Raji (cell line): ENCODE data around the gene CPLX3.

Source experiments
- POLR2A ChIP-seq: IDR thresholded peaks from 2 replicates; pipeline ENCODE4 v1.6.1; 2011; ENCODE audit warnings: low read depth, low read length, control low read depth; ENCODE audit not compliant: insufficient read depth

CPLX3 gene

GRCh38 chr15:74842581-74843444 lies 16.4 kb downstream of the CPLX3 start, which contains the start of gene ULK3:
ULK3 (minus strand) TSS chr15:74843156; CDS start chr15:74843105, 51 bp downstream.
- peak; percentile 68 for TF ChIP-seq POLR2A

GRCh38 chr15:74843445-74843828 lies 17.0 kb downstream of the CPLX3 start:
- no peak for TF ChIP-seq POLR2A

GRCh38 chr15:74843891-74844299 lies 17.5 kb downstream of the CPLX3 start:
- no peak for TF ChIP-seq POLR2A

- TF ChIP-seq POLR2A = no peak
Measured at GRCh38 chr15:74844319-74845207, 18.1 kb downstream of the CPLX3 start.

GRCh38 chr15:74845208-74845568 lies 18.8 kb downstream of the CPLX3 start:
- TF ChIP-seq POLR2A = no peak

GRCh38 chr15:74845581-74845980 lies 19.2 kb downstream of the CPLX3 start:
- no peak for TF ChIP-seq POLR2A

- TF ChIP-seq POLR2A = no peak
Measured at GRCh38 chr15:74847432-74847831, 21.0 kb downstream of the CPLX3 start.

GRCh38 chr15:74850393-74850792 lies 24.0 kb downstream of the CPLX3 start:
- TF ChIP-seq POLR2A = no peak

GRCh38 chr15:74851960-74852359 lies 25.5 kb downstream of the CPLX3 start:
- TF ChIP-seq POLR2A = no peak

- TF ChIP-seq POLR2A = no peak
Measured at GRCh38 chr15:74854453-74855022, 28.1 kb downstream of the CPLX3 start.

GRCh38 chr15:74855857-74856256 lies 29.4 kb downstream of the CPLX3 start:
- TF ChIP-seq POLR2A = no peak

- TF ChIP-seq POLR2A = no peak
Measured at GRCh38 chr15:74856537-74856936, 30.1 kb downstream of the CPLX3 start.

- TF ChIP-seq POLR2A = no peak
Measured at GRCh38 chr15:74857082-74857655, 30.7 kb downstream of the CPLX3 start.

GRCh38 chr15:74857671-74858368 lies 31.4 kb downstream of the CPLX3 start:
- TF ChIP-seq POLR2A = no peak

- no peak for TF ChIP-seq POLR2A
Measured at GRCh38 chr15:74858369-74858740, 31.9 kb downstream of the CPLX3 start.
